Karpas-422 (cell line): ENCODE results near the gene HOXC9. TPM values are rescaled to one million over a fixed set of nuclear protein-coding genes. Genes with fewer than 3 reads are reported as not detected.

Experiments
- DNase-seq: peaks from one replicate; pipeline ENCODE4 v3.0.0-alpha.2; 2015
- H2AFZ ChIP-seq: fragments of 200-600 bp; sonication (generic); 2 replicates; pipeline ENCODE4 v1.6.1; 2014; ENCODE audit warnings: antibody characterized with exemption, low read length, mixed read lengths
- H3K27ac ChIP-seq: fragments of 200-600 bp; sonication (generic); 2 replicates; pipeline ENCODE4 v1.5.1; 2014; ENCODE audit warnings: mild to moderate bottlenecking, low read length, moderate library complexity
- H3K27me3 ChIP-seq: fragments of 200-600 bp; sonication (generic); 2 replicates; pipeline ENCODE4 v1.6.1; 2014; ENCODE audit warnings: low read length, mixed read lengths
- H3K36me3 ChIP-seq: fragments of 200-600 bp; sonication (generic); 2 replicates; pipeline ENCODE4 v1.6.1; 2014; ENCODE audit warnings: low read length, mixed read lengths; ENCODE audit not compliant: insufficient read depth
- H3K4me1 ChIP-seq: fragments of 200-600 bp; sonication (generic); 2 replicates; pipeline ENCODE4 v1.6.1; 2014; ENCODE audit warnings: mild to moderate bottlenecking, low read length, mixed read lengths
- H3K4me2 ChIP-seq: fragments of 200-600 bp; sonication (generic); 2 replicates; pipeline ENCODE4 v1.6.1; 2014; ENCODE audit warnings: low read length, low read depth, mild to moderate bottlenecking; ENCODE audit not compliant: poor library complexity, severe bottlenecking
- H3K4me3 ChIP-seq: fragments of 200-600 bp; sonication (generic); 2 replicates; pipeline ENCODE4 v1.5.1; 2014; ENCODE audit warnings: mild to moderate bottlenecking, antibody characterized with exemption, low read length, mixed read lengths
- H3K79me2 ChIP-seq: fragments of 200-600 bp; sonication (generic); 2 replicates; pipeline ENCODE4 v1.6.1; 2014; ENCODE audit warnings: mild to moderate bottlenecking, low read length, mixed read lengths
- H3K9ac ChIP-seq: fragments of 200-600 bp; sonication (generic); 2 replicates; pipeline ENCODE4 v1.6.0; 2014; ENCODE audit warnings: low read length
- H3K9me2 ChIP-seq: fragments of 200-600 bp; sonication (generic), shearing (Covaris generic); replicated peaks from 2 replicates; pipeline ENCODE4 v1.6.0; 2014; ENCODE audit warnings: mild to moderate bottlenecking, low read length, moderate library complexity; ENCODE audit not compliant: insufficient read depth
- H3K9me3 ChIP-seq: fragments of 300-700, 200-600 bp; sonication (generic); 2 replicates; pipeline ENCODE4 v1.6.1; 2014; ENCODE audit warnings: low read length, mixed read lengths
- H4K20me1 ChIP-seq: fragments of 200-600 bp; sonication (generic); 2 replicates; pipeline ENCODE4 v1.6.1; 2014; ENCODE audit warnings: mild to moderate bottlenecking, antibody characterized with exemption, low read length, low read depth; ENCODE audit not compliant: insufficient read depth
- total RNA-seq: library from RNA; depleted of rRNA; stranded (reverse); fragments of >200 nt; shearing (Covaris generic); gene quantifications from 2 replicates; pipeline ENCODE4 v1.2.3, GENCODE V29; 2014; ENCODE audit warnings: low replicate concordance

Gene HOXC9
- total RNA-seq, 1 experiment from 2014 or later = not detected

DNA sequence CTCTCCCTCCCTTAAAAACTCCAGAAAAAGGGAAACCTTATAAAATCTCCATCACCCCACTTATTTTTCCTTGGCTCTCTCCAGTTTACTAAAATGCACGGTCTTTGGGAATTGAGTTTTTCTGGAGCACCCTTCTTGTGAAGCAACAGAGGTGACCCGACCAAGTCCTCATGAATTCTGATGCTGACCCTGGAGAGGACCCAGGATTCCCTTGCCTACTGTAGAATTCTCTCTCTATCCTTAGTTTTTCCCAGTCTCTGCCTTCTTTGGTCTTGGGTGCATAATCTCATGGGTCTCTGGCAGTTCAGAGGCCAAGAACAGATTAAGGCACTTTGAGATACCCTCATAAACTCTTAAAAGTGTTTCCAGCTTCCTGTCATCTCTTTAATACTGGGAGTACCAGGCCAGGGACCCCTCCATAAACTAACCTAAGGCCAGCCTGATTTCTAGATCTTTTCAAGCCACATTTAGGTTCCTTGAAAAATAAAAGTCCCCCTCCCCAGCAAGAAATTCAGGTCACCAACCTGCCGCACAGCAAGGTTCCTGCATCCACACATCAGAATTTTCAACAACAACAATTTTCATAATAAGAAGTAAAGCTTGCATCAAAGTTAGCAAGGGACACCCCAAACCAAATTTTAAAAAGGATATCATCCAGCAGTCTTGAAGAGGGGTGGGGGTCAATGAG, 48.6 kb downstream of the HOXC9 start:
- Histone ChIP-seq H3K9me3 (no peaks in the 10 kb centered on the region), H3K9me2 (no peaks in the 10 kb centered on the region), H3K36me3 (no peaks in the 10 kb centered on the region), H3K27ac (no peak overlapping the region), H3K27me3 (no peaks in the 10 kb centered on the region), H3K4me3 (no peak overlapping the region), H4K20me1 (no peaks in the 10 kb centered on the region), H3K9ac (no peak overlapping the region), H3K4me1 (peaks cover 26% of the 10 kb centered on the region), H2AFZ (no peak overlapping the region), H3K79me2 (no peaks in the 10 kb centered on the region), H3K4me2 (no peak overlapping the region)
- DNase-seq = no peak

DNA sequence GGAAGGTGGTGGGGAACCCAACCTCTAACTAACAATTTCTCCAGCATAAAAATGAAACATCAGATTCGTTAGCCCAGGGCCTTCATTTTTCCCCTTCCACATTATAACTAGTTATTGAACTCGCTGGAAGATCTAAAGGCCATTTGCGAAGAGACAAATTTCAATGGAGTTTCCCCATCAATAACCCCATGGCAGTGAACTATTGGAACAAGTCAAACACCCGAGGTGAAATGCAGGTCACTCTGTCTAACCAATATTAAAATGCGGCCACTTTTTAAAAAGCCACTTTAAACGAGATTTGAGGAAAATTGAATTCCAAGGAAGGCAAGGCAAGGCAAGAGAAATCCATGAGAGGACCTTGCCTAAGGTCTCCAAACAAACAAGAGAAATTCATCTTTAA, 49.1 kb downstream of the HOXC9 start:
- Histone ChIP-seq H3K4me1 (peaks cover 20% of the 10 kb centered on the region), H2AFZ (no peak overlapping the region), H3K9me3 (no peaks in the 10 kb centered on the region), H3K36me3 (no peaks in the 10 kb centered on the region), H3K4me3 (no peak overlapping the region), H3K9me2 (no peaks in the 10 kb centered on the region), H3K4me2 (no peak overlapping the region), H3K27me3 (no peaks in the 10 kb centered on the region), H3K27ac (no peak overlapping the region), H3K79me2 (peaks cover 5% of the 10 kb centered on the region), H3K9ac (no peak overlapping the region), H4K20me1 (no peaks in the 10 kb centered on the region)
- no peak for DNase-seq

GRCh38 chr12:54050482-54050810, 50.5 kb downstream of the HOXC9 start:
- H3K27me3 ChIP-seq = no peaks in the 10 kb centered on the region
- H3K27ac ChIP-seq = no peak overlapping the region
- H3K9me3 ChIP-seq = no peaks in the 10 kb centered on the region
- no peak overlapping the region for H2AFZ ChIP-seq
- H3K4me2 ChIP-seq = no peak overlapping the region
- 0 out of 2 replicates have a peak, but pooled peaks cover 2% of the 10 kb centered on the region for H3K36me3 ChIP-seq
- DNase-seq = no peak
- no peak overlapping the region for H3K9ac ChIP-seq
- H3K79me2 ChIP-seq = peaks cover 16% of the 10 kb centered on the region
- peaks cover 25% of the 10 kb centered on the region for H3K4me1 ChIP-seq
- peaks cover 4% of the 10 kb centered on the region; the same call in 1 of the 2 replicates for H4K20me1 ChIP-seq
- no peak overlapping the region for H3K4me3 ChIP-seq
- no peaks in the 10 kb centered on the region for H3K9me2 ChIP-seq

- no peaks in the 10 kb centered on the region for H3K9me2 ChIP-seq
- no peak overlapping the region for H3K4me3 ChIP-seq
- no peak overlapping the region for H2AFZ ChIP-seq
- H3K27ac ChIP-seq = no peak overlapping the region
- H3K9me3 ChIP-seq = no peaks in the 10 kb centered on the region
- no peak for DNase-seq
- peaks cover 4% of the 10 kb centered on the region; the same call in 1 of the 2 replicates for H4K20me1 ChIP-seq
- no peaks in the 10 kb centered on the region for H3K27me3 ChIP-seq
- H3K4me2 ChIP-seq = peak overlapping the region; percentile 99
- peaks cover 8% of the 10 kb centered on the region; the same call in 1 of the 2 replicates for H3K36me3 ChIP-seq
- H3K4me1 ChIP-seq = peaks cover 33% of the 10 kb centered on the region
- H3K9ac ChIP-seq = 0 out of 2 replicates have a peak overlapping the region, but pooled peaks have one; percentile 12
- H3K79me2 ChIP-seq = peaks cover 17% of the 10 kb centered on the region
These were observed 51.3 kb downstream of the HOXC9 start for GRCh38 chr12:54051026-54051842.

GRCh38 chr12:54051874-54052437, 52.0 kb downstream of the HOXC9 start:
- Histone ChIP-seq H2AFZ (peak overlapping the region; percentile 13), H3K4me1 (peaks cover 36% of the 10 kb centered on the region), H3K36me3 (peaks cover 8% of the 10 kb centered on the region; the same call in 1 of the 2 replicates), H3K4me3 (peak overlapping the region; percentile 98), H3K4me2 (peak overlapping the region; percentile 99), H4K20me1 (peaks cover 4% of the 10 kb centered on the region; the same call in 1 of the 2 replicates), H3K79me2 (peaks cover 17% of the 10 kb centered on the region), H3K9me2 (no peaks in the 10 kb centered on the region), H3K9me3 (no peaks in the 10 kb centered on the region), H3K27me3 (no peaks in the 10 kb centered on the region), H3K9ac (peak overlapping the region; percentile 95), H3K27ac (no peak overlapping the region)
- peak; percentile 56 for DNase-seq

DNA sequence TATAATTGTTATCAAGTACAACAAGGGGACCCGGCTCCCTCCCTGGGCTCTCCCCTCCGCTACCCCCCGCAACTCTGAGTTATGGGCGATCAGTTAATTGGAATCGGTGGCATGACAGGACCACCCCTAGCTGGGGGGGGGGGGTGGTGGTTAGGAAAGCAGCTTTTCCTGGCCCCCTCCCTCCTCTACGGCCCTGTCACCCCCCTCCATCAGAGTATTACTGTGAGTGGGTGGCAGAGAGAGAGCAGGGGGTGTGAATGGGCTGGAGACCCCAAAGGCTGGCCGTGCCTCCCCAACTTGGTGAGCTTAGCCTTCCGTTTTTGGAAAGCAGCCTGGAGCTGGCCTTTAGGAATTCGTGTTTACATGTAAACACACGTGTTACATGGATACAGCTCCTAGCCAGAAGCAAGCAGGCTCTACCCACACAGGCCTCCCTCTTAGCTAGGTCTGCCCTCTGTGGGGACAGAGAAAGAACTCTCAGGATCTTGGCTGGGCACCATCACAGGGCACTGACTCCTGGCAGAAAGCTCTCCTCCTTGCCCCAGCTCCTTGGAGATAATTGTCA, 52.6 kb downstream of the HOXC9 start:
- DNase-seq = no peak
- peaks cover 4% of the 10 kb centered on the region; the same call in 1 of the 2 replicates for H4K20me1 ChIP-seq
- peak overlapping the region; percentile 13; the same call in 1 of the 2 replicates for H2AFZ ChIP-seq
- peaks cover 17% of the 10 kb centered on the region for H3K79me2 ChIP-seq
- H3K4me1 ChIP-seq = peaks cover 36% of the 10 kb centered on the region
- H3K27me3 ChIP-seq = no peaks in the 10 kb centered on the region
- peak overlapping the region; percentile 98 for H3K4me3 ChIP-seq
- H3K36me3 ChIP-seq = peaks cover 8% of the 10 kb centered on the region; the same call in 1 of the 2 replicates
- H3K9me2 ChIP-seq = no peaks in the 10 kb centered on the region
- H3K9ac ChIP-seq = peak overlapping the region; percentile 95
- H3K9me3 ChIP-seq = no peaks in the 10 kb centered on the region
- peak overlapping the region; percentile 83; the same call in 1 of the 2 replicates for H3K27ac ChIP-seq
- H3K4me2 ChIP-seq = peak overlapping the region; percentile 99
